Measurements from ENCODE around the gene MXRA8. TPM values are rescaled to one million over a fixed set of nuclear protein-coding genes. Genes with fewer than 3 reads are reported as not detected.

Gene MXRA8
- total and polyA plus RNA-seq, 9 of the 15 experiments (the other 6 are each of a cell fraction or from before 2014, with no cell fraction given), result 0.66 to 11.3 (median 6.3) TPM

- TF ChIP-seq MNT (conservative IDR thresholded peaks at IDR 0.05), result peak in 1 of 2 experiments; percentile 3; a peak in 2 of 4 replicates
- TF ChIP-seq SRF (CRISPR knock-in tag; IDR thresholded peaks at IDR 0.05), result no peak
- peak in 1 of 2 experiments; percentile 30; a peak in 2 of 4 replicates for TF ChIP-seq SIN3A (IDR thresholded peaks at IDR 0.05; ENCODE audit: borderline replicate concordance in 2 of 2, control insufficient read depth in 1 of 2, low read depth in 2 of 2, low read length in 2 of 2)
- TF ChIP-seq PHF8 (IDR thresholded peaks at IDR 0.05; ENCODE audit: borderline replicate concordance, low read length), result peak; percentile 79; the same call in 1 of the 2 replicates
- TF ChIP-seq ESRRB (CRISPR knock-in tag; IDR thresholded peaks at IDR 0.05; ENCODE audit: borderline replicate concordance), result no peak
- TF ChIP-seq SMARCA5 (IDR thresholded peaks at IDR 0.05), result no peak
- no peak for TF ChIP-seq ZNF780A (CRISPR knock-in tag; IDR thresholded peaks at IDR 0.05)
- TF ChIP-seq ZNF589 (CRISPR knock-in tag; IDR thresholded peaks at IDR 0.05; ENCODE audit: low read depth), result no peak
- no peak for TF ChIP-seq ZNF274 (IDR thresholded peaks at IDR 0.05; ENCODE audit: borderline replicate concordance, low read depth, low read length)
- TF ChIP-seq TSHZ1 (CRISPR knock-in tag; IDR thresholded peaks at IDR 0.05), result no peak
- 0 out of 2 replicates have a peak, but pooled peaks have one; percentile 17 for TF ChIP-seq THAP12 (CRISPR knock-in tag; IDR thresholded peaks at IDR 0.05)
- TF ChIP-seq MTA1 (IDR thresholded peaks at IDR 0.05; ENCODE audit: borderline replicate concordance), result no peak
- no peak for TF ChIP-seq PYGO2 (tag; IDR thresholded peaks at IDR 0.05)
- no peak for TF ChIP-seq POLR2A (conservative IDR thresholded peaks at IDR 0.05)
- TF ChIP-seq SAP30 (IDR thresholded peaks at IDR 0.05; ENCODE audit: borderline replicate concordance, insufficient read depth, low read depth, low read length, poor library complexity, severe bottlenecking), result peak; percentile 52
- no peak for TF ChIP-seq RBM39 (optimal IDR thresholded peaks at IDR 0.05; ENCODE audit: low read depth, low read length)
- TF ChIP-seq CCAR2 (IDR thresholded peaks at IDR 0.05; ENCODE audit: low read depth, low read length), result no peak
These were observed 51.0 kb downstream of the MXRA8 start (continued) for GRCh38 chr1:1307261-1307922.
